D721Med (cell line): ENCODE measurements around the gene WFS1.

Experiments used
- DNase-seq: peaks from one replicate; pipeline ENCODE4 v3.0.0; 2011; ENCODE audit warnings: low spot score; ENCODE audit not compliant: insufficient read length
- FAIRE-seq: peaks from 2 replicates; lab custom pipeline; 2011; peaks lifted over from hg19 to GRCh38; lab: Jason Lieb, UNC
- TF ChIP-seq, protein P1 (sequence below): IDR thresholded peaks from 2 replicates; pipeline ENCODE4 v1.5.1; 2012; ENCODE audit warnings: mild to moderate bottlenecking, control low read depth; ENCODE audit not compliant: insufficient read depth; ENCODE audit errors: missing control alignments

Gene WFS1

DNA sequence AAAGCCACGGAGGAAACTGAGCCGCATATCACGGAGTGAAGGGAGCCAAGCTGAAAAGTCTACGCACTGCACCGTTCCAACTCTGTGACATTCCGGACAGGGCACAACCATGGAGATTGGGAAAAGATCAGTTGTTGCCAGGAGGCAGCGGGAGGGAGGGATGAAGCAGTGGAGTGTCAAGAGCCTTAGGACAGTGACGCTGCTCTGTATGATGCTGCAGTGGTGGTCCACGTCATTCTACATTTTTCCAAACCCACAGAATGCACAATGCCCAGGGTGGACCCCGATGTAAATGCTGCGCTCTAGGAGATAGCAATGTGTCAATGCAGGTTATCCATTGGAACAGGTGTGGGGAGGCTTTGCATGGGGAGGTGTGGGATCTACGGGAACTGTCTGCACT lies 7.5 kb upstream of the WFS1 start:
- TF ChIP-seq, protein P1, sequence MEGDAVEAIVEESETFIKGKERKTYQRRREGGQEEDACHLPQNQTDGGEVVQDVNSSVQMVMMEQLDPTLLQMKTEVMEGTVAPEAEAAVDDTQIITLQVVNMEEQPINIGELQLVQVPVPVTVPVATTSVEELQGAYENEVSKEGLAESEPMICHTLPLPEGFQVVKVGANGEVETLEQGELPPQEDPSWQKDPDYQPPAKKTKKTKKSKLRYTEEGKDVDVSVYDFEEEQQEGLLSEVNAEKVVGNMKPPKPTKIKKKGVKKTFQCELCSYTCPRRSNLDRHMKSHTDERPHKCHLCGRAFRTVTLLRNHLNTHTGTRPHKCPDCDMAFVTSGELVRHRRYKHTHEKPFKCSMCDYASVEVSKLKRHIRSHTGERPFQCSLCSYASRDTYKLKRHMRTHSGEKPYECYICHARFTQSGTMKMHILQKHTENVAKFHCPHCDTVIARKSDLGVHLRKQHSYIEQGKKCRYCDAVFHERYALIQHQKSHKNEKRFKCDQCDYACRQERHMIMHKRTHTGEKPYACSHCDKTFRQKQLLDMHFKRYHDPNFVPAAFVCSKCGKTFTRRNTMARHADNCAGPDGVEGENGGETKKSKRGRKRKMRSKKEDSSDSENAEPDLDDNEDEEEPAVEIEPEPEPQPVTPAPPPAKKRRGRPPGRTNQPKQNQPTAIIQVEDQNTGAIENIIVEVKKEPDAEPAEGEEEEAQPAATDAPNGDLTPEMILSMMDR: no peak
- DNase-seq: no peak
- no peak for FAIRE-seq

DNA sequence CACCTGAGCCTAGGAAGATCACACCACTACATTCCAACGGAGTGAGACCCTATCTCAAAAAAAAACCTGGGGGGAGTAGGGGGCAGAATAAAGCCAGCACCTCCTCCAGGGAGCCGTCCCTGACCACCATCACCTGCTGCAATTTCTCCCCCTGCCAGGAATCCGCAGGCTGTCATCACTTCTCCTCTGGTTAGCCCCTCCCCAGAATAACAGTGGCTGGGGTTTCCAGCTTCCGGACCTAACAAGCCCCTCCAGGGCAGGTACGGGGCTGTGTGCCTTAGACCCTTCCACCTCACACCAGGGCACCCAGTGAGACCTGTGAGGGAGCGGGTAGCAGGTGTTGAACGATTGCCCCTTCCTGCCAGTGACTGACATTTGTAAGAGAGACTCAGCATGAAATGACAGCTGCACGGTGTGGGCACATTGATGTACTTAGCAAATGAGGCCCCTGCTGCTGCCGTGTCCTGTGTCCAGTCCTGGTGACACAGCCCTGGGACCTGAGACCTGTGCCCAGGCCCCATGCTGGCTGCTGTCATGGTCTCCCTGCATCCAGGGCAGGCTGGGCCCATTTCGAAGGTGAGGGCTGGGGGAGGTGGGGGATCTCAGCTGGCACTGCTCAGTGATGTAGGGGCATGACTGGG lies 6.7 kb upstream of the WFS1 start:
- FAIRE-seq: no peak
- DNase-seq: no peak
- TF ChIP-seq, protein P1: no peak

DNA sequence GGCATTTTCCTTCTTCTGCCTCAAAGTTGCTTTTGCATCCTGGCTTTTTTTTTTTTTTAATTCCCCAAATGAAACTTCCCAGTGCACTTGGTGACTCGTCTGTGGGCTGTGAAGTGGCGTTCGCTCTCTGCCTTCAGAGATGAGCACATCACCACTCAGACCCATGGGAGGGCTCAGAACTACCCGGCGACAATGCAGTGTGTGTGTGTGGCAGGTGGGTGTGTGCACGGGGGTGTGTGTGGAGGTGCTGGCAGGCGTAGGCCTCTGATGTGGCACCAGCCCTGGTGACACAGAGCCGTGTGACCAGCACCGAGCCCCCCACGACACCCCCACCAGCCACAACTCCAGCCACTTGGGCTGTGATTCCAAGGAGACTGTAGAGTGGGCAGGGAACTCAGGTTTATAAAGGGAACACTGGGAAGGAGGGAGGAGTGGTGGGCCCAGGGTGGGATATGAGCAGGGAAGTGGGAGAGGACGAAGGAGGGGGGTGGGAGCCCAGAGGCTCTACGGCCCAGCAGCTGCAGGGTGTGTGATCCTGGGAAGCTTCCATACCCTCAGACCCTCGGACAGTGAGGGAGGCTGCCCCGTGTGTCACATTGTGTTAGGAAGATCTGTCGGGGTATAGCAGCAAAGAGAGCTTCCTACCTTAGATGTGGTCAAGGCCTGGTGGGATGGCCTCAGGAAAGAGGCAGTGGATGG lies 6.0 kb upstream of the WFS1 start:
- DNase-seq (no peak), FAIRE-seq (no peak)
- TF ChIP-seq, protein P1: no peak

DNA sequence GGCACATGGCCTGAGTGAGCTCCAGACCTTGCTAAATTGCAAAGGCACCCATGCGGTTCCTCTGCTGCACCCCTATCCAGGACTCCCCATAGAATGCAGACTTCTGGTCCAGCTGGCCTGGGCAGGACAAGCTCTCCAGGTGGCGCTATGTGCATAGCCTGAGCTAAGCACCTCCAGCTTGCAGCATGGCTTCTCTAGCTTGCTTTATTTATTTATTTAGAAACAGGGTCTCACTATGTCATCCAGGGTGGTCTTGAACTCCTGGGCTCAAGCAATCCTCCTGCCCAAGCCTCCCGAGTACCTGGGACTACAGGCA lies 5.5 kb upstream of the WFS1 start:
- TF ChIP-seq, protein P1: peak; percentile 58
- no peak for DNase-seq
- no peak for FAIRE-seq

DNA sequence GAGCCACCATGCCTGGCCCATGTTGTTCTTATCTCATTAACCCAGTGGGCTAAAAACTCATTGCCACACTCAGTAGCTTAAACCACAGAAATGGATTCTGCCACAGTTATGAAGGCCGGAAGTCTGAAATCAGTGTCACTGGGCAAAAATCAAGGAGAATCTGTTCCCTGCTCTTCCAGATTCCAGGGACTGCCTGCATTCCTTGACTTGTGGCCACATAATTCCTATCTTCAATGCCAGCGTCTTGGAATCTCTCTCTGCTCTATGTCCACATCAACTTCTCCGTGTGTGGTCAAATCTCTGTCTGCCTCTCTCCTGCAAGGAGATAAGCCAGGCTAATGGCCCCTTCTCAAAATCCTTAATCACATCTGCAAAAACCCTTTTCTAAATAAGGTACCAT lies 4.1 kb upstream of the WFS1 start:
- FAIRE-seq (no peak), DNase-seq (no peak)
- TF ChIP-seq, protein P1: no peak

DNA sequence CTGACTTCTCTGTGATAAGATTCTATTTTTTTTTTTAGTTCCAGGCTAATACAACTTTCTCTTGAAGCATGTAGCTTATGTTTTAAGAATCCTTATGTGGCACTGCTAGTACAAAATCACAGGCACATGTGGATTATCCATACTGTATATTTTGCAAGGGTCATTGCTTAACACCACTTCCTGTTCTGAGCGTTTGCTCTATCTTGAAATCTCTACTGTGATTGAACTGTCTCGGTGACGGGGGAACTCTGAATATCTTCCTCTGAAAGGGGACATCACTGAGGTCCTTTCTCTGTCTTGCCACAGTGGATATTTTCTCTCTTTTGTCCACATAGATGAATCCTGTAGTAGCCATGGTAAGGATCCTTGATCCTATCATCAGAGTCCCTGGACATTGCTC lies 2.1 kb upstream of the WFS1 start:
- DNase-seq (no peak), FAIRE-seq (no peak)
- TF ChIP-seq, protein P1: no peak
